ENCODE results near the gene ABCC1.

- TF ChIP-seq CTCF (IDR thresholded peaks at IDR 0.05; ENCODE audit: borderline replicate concordance, extremely low read depth, low read length, poor library complexity, severe bottlenecking): no peak
- no peak for TF ChIP-seq EZH2 (IDR thresholded peaks at IDR 0.05; ENCODE audit: borderline replicate concordance, low read depth, low read length, severe bottlenecking)
These were observed 65.2 kb downstream of the ABCC1 start for GRCh38 chr16:16014329-16015224.

Data from DND-41 (cell line).